Stomach (tissue), 19 donors: ENCODE data around the gene LAMP5. TPM values are rescaled to one million over a fixed set of nuclear protein-coding genes. Genes with fewer than 3 reads are reported as not detected.
A peak's percentile ranks its signal among the peaks of the same experiment; 100 is the strongest.

Experiments
- DNase-seq, 2 donors: peaks; one replicate each; pipeline versions ENCODE4 v3.0.0 to v3.0.0-alpha.2; 2013 to 2019
- H3K27ac ChIP-seq, 5 donors: fragments of 200-600 bp in 4 of 5; sonication (generic) in 4 of 5; one replicate each; pipeline ENCODE4 v1.5.1; 2013 to 2019; ENCODE audit warnings: mild to moderate bottlenecking in 1 of 5, moderate library complexity in 1 of 5
- H3K27me3 ChIP-seq, 3 donors: fragments of 200-600 bp; sonication (generic); one replicate each; pipeline ENCODE4 v1.5.1; 2017 to 2019; ENCODE audit warnings: mixed run types in 1 of 3
- H3K36me3 ChIP-seq, 4 donors: fragments of 200-600 bp; sonication (generic); 1 replicate in 3 of 4; 2 replicates in 1 of 4; pipeline ENCODE4 v1.5.1; 2016 to 2019
- H3K4me1 ChIP-seq, 4 donors: fragments of 200-600 bp; sonication (generic); one replicate each; pipeline ENCODE4 v1.5.1; 2016 to 2019
- H3K4me3 ChIP-seq, 4 donors: fragments of 200-600 bp; sonication (generic) in 3 of 4; one replicate each; pipeline ENCODE4 v1.5.1; 2016 to 2019; ENCODE audit warnings: mild to moderate bottlenecking in 1 of 4
- H3K9me3 ChIP-seq, 4 donors: fragments of 200-600 bp; sonication (generic); one replicate each; pipeline ENCODE4 v1.5.1; 2016 to 2019
- CTCF ChIP-seq, 7 experiments: fragments of 450-650 bp in 4 of 7; fragments of 200-600 bp in 3 of 7; sonication (generic) in 3 of 7; IDR thresholded peaks; one replicate each; pipeline ENCODE4 v1.5.1; 2016 to 2019; ENCODE audit warnings: antibody characterized with exemption in 7 of 7, control low read depth in 2 of 7, mild to moderate bottlenecking in 1 of 7
- EP300 ChIP-seq: sonication (generic); formaldehyde crosslinking; IDR thresholded peaks from one replicate; pipeline ENCODE4 v1.6.1; 2017; ENCODE audit warnings: antibody characterized with exemption
- POLR2A ChIP-seq, 4 donors: fragments of 450-650 bp; IDR thresholded peaks; one replicate each; pipeline ENCODE4 v1.6.1; 2016; ENCODE audit warnings: antibody characterized with exemption in 4 of 4, control low read depth in 2 of 4, mild to moderate bottlenecking in 1 of 4, moderate library complexity in 1 of 4
- POLR2AphosphoS5 ChIP-seq, 3 donors: sonication (generic); formaldehyde crosslinking; IDR thresholded peaks; one replicate each; pipeline ENCODE4 v1.6.1; 2016; ENCODE audit warnings: antibody characterized with exemption in 3 of 3
- WGBS, 5 donors: extraction: QIAGEN DNeasy Blood & Tissue Kit in 3 of 5; methylation state at CpG; one replicate each; pipeline versions ENCODE4 v1.1.5 to v1.1.7; 2013 to 2018; 5-methylcytosine and 5-hydroxymethylcytosine counted together
- intact Hi-C: fragments of 100-400 bp; cut with DNase I; formaldehyde crosslinking; loops from one replicate; pipeline ENCODE4 v1.15.1; 2023; ENCODE audit warnings: low total_unique reads
- long read RNA-seq, 10 donors: transcript quantifications; one replicate each; lab custom pipeline, GENCODE V29; 2026
- polyA plus RNA-seq, 3 donors: library from polyadenylated mRNA; stranded (reverse); fragments of 200-250 nt; gene quantifications; one replicate each; pipeline ENCODE4 v1.2.3, GENCODE V29; 2013
- total RNA-seq, 5 donors: library from RNA; depleted of rRNA; stranded (reverse); fragments of >200 nt; gene quantifications; one replicate each; pipeline versions ENCODE4 v1.1.0 to v1.2.3, GENCODE V29; 2014 to 2016
- donor health status: healthy with polysubstance abuse.
- donor health status: Bipolar disorder and iron deficiency.
- donor health status: healthy.

LAMP5 gene
- total RNA-seq (1 to 10 TPM in 1 of 5 donors, not detected in 4; 2.9 TPM), polyA plus RNA-seq (under 1 TPM; 0.20 to 0.61 (median 0.44) TPM)
- long read RNA-seq, donor 1, partial matches to known transcripts = 7 of 8 reads
- long read RNA-seq, donor 1, other reads (novel, unspliced or antisense) = 0 of 8 reads
- long read RNA-seq, donor 2, partial matches to known transcripts = 0 of 1 reads
- long read RNA-seq, donor 2, other reads (novel, unspliced or antisense) = 0 of 1 reads
- long read RNA-seq, donor 3, partial matches to known transcripts = 0 of 1 reads
- long read RNA-seq, donor 3, other reads (novel, unspliced or antisense) = 0 of 1 reads
- long read RNA-seq, donor 4 = 0 reads
- long read RNA-seq, donor 5 = 0 reads
- long read RNA-seq, donor 6 = 0 reads
- long read RNA-seq, donor 7, partial matches to known transcripts = 0 of 3 reads
- long read RNA-seq, donor 7, other reads (novel, unspliced or antisense) = 0 of 3 reads
- long read RNA-seq, donor 8 = 0 reads
- long read RNA-seq, donor 9, partial matches to known transcripts = 0 of 1 reads
- long read RNA-seq, donor 9, other reads (novel, unspliced or antisense) = 0 of 1 reads
- long read RNA-seq, donor 10, partial matches to known transcripts = 0 of 1 reads
- long read RNA-seq, donor 10, other reads (novel, unspliced or antisense) = 0 of 1 reads

GRCh38 chr20:9514461-9515213 is at the start of gene LAMP5:
Gene LAMP5 (plus strand): TSS chr20:9514590. CDS start chr20:9514853, 263 bp downstream.
- peak within 1 kb of the TSS; percentile 17 to 36 (median 26) for H3K4me3 ChIP-seq
- WGBS, 5 donors = 1 to 2% (median 2%) methylated on average over 18 to 38 of the region's 38 CpGs
- peak in 1 of 2 donors; percentile 85 for DNase-seq
- TF ChIP-seq POLR2A (IDR thresholded peaks at IDR 0.05) (no peak), POLR2AphosphoS5 (IDR thresholded peaks at IDR 0.05) (no peak), EP300 (no peak), CTCF (IDR thresholded peaks at IDR 0.05) (no peak)
- no peak within 1 kb of the TSS for H3K27ac ChIP-seq
- H3K36me3 ChIP-seq = no peaks in the 10 kb centered on the region
- peaks cover 14 to 26% (median 21%) of the 10 kb centered on the region in 4 donors for H3K4me1 ChIP-seq
- H3K9me3 ChIP-seq = no peaks in the 10 kb centered on the region
- H3K27me3 ChIP-seq = peaks cover 0 to 83% (median 28%) of the 10 kb centered on the region in 3 donors
- intact Hi-C loops = no loop called here

- no peak overlapping the region for H3K27ac ChIP-seq
- 49 to 64% (median 58%) methylated on average over 3 of the region's 3 CpGs for WGBS, 5 donors
- no peaks in the 10 kb centered on the region for H3K4me1 ChIP-seq
- peaks cover 0 to 16% (median 13%) of the 10 kb centered on the region in 4 donors for H3K36me3 ChIP-seq
- H3K27me3 ChIP-seq = no peaks in the 10 kb centered on the region
- H3K9me3 ChIP-seq = no peaks in the 10 kb centered on the region
- no peak overlapping the region for H3K4me3 ChIP-seq
- DNase-seq = peak in 1 of 2 donors; percentile 7
- TF ChIP-seq CTCF (IDR thresholded peaks at IDR 0.05) (peak in 2 of 7 experiments; percentile 11 to 24), POLR2AphosphoS5 (IDR thresholded peaks at IDR 0.05) (no peak)
- intact Hi-C loops = no loop called here
Measured at GRCh38 chr20:9467995-9468394, 46.4 kb upstream of the LAMP5 start.

- Histone ChIP-seq H3K4me1 (no peaks in the 10 kb centered on the region), H3K4me3 (no peak overlapping the region), H3K36me3 (peaks cover 0 to 26% (median 18%) of the 10 kb centered on the region in 4 donors), H3K9me3 (no peaks in the 10 kb centered on the region), H3K27ac (no peak overlapping the region), H3K27me3 (no peaks in the 10 kb centered on the region)
- intact Hi-C loops = no loop called here
- WGBS, 5 donors = 80 to 93% (median 91%) methylated on average over 2 of the region's 2 CpGs
- no peak for TF ChIP-seq EP300
- no peak for TF ChIP-seq POLR2A (IDR thresholded peaks at IDR 0.05)
- TF ChIP-seq POLR2AphosphoS5 (IDR thresholded peaks at IDR 0.05) = no peak
- no peak for TF ChIP-seq CTCF (IDR thresholded peaks at IDR 0.05)
- no peak for DNase-seq
Measured at GRCh38 chr20:9474835-9475415, 39.5 kb upstream of the LAMP5 start.

GRCh38 chr20:9475456-9475855 is 38.9 kb upstream of the LAMP5 start:
- no peaks in the 10 kb centered on the region for H3K9me3 ChIP-seq
- peaks cover 0 to 26% (median 17%) of the 10 kb centered on the region in 4 donors for H3K36me3 ChIP-seq
- H3K27ac ChIP-seq = no peak overlapping the region
- no peak overlapping the region for H3K4me3 ChIP-seq
- intact Hi-C loops = no loop called here
- no peaks in the 10 kb centered on the region for H3K4me1 ChIP-seq
- TF ChIP-seq CTCF (IDR thresholded peaks at IDR 0.05) (no peak), EP300 (no peak), POLR2AphosphoS5 (IDR thresholded peaks at IDR 0.05) (no peak), POLR2A (IDR thresholded peaks at IDR 0.05) (no peak)
- DNase-seq = no peak
- no peaks in the 10 kb centered on the region for H3K27me3 ChIP-seq
